ENCODE results near the gene GRK4.
"Not testable (repeated sequence)": the region's sequence is repeated elsewhere in the genome, so short reads cannot be mapped to it uniquely, and the experiment has no call there.

The GRK4 gene

GRCh38 chr4:3043282-3044020, 80.1 kb downstream of the GRK4 start:
- DNase-seq: no peak

DNA sequence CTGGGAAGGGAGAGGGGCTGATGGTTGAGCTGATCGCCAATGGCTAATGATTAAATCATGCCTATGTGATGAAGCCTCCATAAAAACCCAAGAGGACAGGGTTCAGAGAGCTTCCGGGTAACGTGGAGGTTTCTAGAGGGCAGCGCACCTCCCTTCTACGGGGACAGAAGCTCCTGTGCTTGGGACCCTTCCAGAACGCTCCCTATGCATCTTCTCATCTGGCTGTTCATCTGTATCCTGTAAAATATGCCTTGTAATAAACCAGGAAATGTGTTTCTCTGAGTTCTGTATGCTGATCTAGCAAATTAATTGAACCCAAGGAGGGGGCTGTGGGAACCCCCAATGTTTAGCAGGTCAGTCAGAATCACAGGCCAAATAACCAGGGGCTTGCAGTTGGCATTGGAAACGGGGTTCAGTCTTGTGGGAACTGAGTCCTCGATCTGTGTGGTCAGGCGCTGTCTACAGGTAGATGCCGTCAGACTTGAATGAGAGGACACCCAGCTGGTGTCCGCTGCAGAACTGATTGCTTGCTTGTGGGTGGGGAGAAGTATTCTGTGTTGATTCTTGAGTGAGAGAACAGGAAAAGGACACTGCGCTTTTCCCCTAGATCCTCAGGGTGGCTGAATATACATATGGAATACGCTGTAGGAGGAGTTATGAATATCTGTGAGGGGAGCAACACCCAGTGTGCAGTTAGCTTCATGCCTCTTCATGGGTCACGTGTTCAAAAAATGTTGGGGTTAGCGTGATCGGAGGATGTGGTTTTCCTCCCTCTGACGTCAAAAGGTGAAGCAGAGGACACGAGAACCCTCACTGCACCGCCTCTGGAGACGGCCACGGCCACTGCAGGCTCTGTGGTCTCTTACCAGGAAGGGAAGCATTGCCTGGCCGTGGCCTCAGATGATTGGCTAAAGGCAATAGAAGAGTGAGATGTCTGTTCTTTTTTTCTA, 81.8 kb downstream of the GRK4 start:
- peak; percentile 99 for DNase-seq

GRCh38 chr4:3046162-3046561, 82.8 kb downstream of the GRK4 start:
- DNase-seq: peak; percentile 79

- no peak for DNase-seq
Measured at GRCh38 chr4:3046623-3047022, 83.3 kb downstream of the GRK4 start.

GRCh38 chr4:3047464-3048286, 84.3 kb downstream of the GRK4 start:
- peak; percentile 99 for DNase-seq

DNA sequence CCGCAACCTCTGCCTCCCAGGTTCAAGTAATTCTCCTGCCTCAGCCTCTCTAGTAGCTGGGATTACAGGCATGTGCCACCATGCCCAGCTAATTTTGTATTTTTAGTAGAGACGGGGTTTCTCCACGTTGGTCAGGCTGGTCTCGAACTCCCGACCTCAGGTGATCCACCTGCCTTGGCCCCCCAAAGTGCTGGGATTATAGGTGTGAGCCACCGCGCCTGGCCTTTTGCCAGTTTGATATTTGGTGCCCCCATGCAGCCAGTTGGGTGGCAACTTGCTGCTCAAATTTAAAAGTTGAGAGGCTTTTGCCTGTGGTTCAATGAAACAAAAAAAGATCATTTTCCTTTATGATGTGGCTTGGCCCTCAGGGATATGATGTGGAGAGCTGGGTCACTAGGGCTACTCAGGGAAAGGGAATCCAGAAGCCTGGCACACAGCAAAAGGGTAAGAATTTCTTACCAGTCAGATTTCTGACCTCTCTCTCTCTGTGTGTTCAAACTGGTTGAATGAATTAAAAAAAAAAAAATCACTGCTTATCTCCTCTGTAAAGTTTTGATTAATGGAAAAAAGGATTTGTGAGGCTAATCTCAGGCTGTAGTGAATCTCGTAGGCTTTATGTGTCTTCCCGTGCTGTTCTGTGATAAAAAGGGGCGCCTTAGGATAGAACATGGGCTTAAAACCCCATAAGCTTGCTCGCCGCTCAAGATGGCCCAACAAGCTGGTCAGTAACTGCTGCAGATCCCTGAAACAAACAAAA, 87.9 kb downstream of the GRK4 start:
- DNase-seq: not testable (repeated sequence)

DNA sequence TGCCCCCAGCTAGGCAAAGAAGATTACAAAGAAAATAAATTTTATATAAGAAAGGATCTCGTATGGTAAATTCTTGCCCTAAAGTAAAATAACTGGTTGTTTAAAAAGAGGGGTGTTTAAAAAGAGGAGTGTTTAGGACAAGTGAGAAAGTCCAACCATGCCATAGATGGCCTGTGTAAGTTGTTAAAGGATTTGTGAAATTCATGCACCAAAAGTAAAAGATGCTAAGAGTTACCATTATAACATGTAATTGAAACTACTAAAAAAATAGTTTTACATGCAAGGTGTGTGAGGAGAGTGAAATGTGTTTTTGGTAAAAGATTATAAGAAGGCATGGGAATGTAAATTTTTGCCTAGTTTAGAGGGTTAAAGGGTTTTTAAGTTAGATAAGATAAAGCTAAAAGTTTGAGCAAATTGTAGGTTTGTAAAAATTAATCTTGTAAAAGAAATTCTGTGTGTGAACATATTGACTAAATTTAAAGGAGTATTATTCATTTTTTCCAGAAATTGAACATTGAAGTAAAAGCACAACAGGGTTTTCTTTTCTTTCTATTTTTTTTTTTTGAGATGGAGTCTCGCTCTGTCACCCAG, 90.9 kb downstream of the GRK4 start:
- DNase-seq: peak; percentile 32

GRCh38 chr4:3059943-3060342, 96.6 kb downstream of the GRK4 start:
- no peak for DNase-seq

DNA sequence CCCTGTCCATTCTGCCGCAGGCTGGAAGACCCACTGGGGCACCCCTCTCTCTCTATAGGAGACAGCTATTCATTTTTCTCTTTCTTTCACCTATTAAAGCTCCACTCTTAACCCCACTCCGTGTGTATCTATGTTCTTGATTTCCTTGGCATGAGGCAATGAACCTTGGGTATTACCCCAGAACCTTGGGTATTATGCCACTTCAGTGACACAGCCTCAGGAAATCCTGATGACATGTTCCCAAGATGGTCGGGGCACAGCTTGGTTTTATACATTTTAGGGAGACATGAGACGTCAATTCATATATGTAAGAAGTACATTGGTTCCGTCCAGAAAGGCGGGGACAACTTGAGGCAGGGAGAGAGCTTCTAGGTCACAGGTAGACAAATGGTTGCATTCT, 97.6 kb downstream of the GRK4 start:
- no peak for DNase-seq

DNA sequence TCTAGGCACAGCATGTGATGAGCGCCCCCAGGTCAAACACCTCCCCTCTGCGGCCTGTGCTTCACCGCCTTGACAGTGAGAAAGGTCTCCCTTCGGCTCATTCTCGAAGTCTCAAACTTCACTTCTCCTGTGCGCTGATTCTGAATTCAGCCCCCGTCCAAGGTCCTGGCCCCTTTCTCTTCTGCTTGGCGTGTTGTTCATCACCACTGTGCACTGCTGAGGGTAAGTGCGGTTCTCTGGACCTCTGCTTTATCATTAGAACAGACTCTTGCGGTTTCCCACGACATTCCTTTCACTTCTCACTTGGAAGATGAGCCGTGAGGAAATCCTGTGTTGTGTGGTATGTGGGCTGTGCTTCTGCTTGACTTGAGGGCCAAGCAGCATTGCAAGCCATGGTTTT, 99.1 kb downstream of the GRK4 start:
- DNase-seq: no peak

- no peak for DNase-seq
Measured at GRCh38 chr4:3065551-3065950, 102.2 kb downstream of the GRK4 start.

GRCh38 chr4:3066836-3067400, 103.5 kb downstream of the GRK4 start:
- no peak for DNase-seq

GRCh38 chr4:3067473-3068001, 104.2 kb downstream of the GRK4 start:
- no peak for DNase-seq

- peak; percentile 36 for DNase-seq
Measured at GRCh38 chr4:3069661-3070199, 106.4 kb downstream of the GRK4 start.

DNA sequence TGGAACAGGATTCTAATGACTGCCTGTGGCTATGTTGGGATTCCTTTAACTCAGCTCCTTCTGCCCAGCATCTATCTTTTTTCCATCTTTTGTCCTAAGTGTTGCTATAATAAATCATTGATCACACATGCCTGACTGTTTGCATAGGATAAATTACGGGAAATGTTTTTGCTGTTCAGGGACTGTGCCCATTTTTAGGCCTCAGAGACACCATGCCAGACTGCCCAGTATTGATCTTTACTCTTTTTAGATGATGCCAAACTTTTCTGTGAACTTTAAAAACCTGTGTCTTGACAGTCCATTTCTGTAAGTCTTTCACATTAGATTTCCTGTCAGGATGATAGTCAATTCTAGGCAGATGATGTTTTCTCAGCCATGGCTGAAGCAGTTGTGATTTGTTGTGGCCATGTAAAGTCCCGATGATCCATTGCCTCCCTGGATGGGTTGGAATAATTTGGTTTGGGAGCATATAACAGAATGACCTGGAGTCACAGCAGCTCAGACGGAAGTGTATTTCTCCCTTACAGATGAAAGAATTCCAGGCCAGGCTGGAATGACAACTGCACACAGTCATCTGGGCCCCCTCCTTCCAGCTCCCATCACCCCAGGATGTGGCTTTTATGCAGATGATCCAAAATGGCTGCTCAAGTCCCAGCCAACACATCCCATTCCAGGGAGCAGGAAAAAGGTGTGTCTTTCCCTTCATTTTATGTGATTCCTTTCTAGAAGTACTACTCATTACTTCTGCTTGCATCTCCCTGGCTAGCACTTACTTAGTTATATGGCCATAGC, 107.5 kb downstream of the GRK4 start:
- DNase-seq: no peak

- no peak for DNase-seq
Measured at GRCh38 chr4:3071811-3072210, 108.4 kb downstream of the GRK4 start.

DNA sequence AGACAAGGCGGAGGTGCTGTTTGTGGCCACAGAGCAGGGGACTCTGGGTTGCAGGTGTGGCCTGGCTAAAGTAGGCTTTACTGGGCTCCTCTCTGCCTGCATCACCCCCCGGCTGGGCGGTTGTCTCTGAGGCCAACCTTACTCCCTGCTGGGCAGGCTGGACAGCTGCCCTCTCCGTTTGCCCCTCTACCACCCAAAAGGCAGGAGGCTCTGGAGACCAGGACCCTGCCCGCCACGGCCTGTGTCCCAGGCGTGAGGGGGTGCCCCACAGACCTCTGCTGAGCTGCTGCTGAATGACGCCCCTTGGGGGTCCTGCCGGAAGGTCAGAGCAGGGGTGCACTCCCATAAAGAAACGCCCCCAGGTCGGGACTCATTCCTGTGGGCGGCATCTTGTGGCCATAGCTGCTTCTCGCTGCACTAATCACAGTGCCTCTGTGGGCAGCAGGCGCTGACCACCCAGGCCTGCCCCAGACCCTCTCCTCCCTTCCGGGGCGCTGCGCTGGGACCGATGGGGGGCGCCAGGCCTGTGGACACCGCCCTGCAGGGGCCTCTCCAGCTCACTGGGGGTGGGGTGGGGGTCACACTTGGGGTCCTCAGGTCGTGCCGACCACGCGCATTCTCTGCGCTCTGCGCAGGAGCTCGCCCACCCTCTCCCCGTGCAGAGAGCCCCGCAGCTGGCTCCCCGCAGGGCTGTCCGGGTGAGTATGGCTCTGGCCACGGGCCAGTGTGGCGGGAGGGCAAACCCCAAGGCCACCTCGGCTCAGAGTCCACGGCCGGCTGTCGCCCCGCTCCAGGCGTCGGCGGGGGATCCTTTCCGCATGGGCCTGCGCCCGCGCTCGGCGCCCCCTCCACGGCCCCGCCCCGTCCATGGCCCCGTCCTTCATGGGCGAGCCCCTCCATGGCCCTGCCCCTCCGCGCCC, 110.0 kb downstream of the GRK4 start:
- DNase-seq: peak; percentile 61

DNA sequence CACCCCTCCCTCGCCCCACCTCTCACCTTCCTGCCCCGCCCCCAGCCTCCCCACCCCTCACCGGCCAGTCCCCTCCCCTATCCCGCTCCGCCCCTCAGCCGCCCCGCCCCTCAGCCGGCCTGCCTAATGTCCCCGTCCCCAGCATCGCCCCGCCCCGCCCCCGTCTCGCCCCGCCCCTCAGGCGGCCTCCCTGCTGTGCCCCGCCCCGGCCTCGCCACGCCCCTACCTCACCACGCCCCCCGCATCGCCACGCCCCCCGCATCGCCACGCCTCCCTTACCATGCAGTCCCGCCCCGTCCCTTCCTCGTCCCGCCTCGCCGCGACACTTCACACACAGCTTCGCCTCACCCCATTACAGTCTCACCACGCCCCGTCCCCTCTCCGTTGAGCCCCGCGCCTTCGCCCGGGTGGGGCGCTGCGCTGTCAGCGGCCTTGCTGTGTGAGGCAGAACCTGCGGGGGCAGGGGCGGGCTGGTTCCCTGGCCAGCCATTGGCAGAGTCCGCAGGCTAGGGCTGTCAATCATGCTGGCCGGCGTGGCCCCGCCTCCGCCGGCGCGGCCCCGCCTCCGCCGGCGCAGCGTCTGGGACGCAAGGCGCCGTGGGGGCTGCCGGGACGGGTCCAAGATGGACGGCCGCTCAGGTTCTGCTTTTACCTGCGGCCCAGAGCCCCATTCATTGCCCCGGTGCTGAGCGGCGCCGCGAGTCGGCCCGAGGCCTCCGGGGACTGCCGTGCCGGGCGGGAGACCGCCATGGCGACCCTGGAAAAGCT, 110.9 kb downstream of the GRK4 start, which contains the start of the genes HTT and HTT-AS:
TSS of gene HTT (plus strand) at position 604 of the 768 bp plus-strand sequence. CDS start at position 749, 145 bp downstream.
TSS of gene HTT-AS (minus strand) at position 461 of the 768 bp plus-strand sequence.
- peak; percentile 99 for DNase-seq
